ENCODE measurements around the gene STAB2.

GRCh38 chr12:103687253-103687652 is 100.2 kb downstream of the STAB2 start:
- TF ChIP-seq, protein P1, sequence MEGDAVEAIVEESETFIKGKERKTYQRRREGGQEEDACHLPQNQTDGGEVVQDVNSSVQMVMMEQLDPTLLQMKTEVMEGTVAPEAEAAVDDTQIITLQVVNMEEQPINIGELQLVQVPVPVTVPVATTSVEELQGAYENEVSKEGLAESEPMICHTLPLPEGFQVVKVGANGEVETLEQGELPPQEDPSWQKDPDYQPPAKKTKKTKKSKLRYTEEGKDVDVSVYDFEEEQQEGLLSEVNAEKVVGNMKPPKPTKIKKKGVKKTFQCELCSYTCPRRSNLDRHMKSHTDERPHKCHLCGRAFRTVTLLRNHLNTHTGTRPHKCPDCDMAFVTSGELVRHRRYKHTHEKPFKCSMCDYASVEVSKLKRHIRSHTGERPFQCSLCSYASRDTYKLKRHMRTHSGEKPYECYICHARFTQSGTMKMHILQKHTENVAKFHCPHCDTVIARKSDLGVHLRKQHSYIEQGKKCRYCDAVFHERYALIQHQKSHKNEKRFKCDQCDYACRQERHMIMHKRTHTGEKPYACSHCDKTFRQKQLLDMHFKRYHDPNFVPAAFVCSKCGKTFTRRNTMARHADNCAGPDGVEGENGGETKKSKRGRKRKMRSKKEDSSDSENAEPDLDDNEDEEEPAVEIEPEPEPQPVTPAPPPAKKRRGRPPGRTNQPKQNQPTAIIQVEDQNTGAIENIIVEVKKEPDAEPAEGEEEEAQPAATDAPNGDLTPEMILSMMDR (IDR thresholded peaks at IDR 0.05), result no peak
- TF ChIP-seq POLR2A (IDR thresholded peaks at IDR 0.05), result no peak

Data from right lobe of liver (tissue), 4 donors.